Esophagus muscularis mucosa (tissue), 4 donors: Measurements from ENCODE around the gene TM4SF4.

Source experiments
- CTCF ChIP-seq, 3 experiments: fragments of 200-600 bp in 2 of 3; fragments of 450-650 bp in 1 of 3; sonication (generic) in 2 of 3; IDR thresholded peaks; one replicate each; pipeline ENCODE4 v1.5.1; 2017 to 2019; ENCODE audit warnings: antibody characterized with exemption in 3 of 3, mild to moderate bottlenecking in 2 of 3, moderate library complexity in 1 of 3
- EP300 ChIP-seq: sonication (generic); formaldehyde crosslinking; IDR thresholded peaks from one replicate; pipeline ENCODE4 v1.6.1; 2017; ENCODE audit warnings: antibody characterized with exemption
- POLR2A ChIP-seq: fragments of 450-650 bp; IDR thresholded peaks from one replicate; pipeline ENCODE4 v1.6.1; 2017; ENCODE audit warnings: antibody characterized with exemption, moderate library complexity, mild to moderate bottlenecking, low read depth

GRCh38 chr3:149476225-149476624 lies 1.7 kb downstream of the TM4SF4 start:
- TF ChIP-seq CTCF (IDR thresholded peaks at IDR 0.05) (no peak), POLR2A (no peak), EP300 (no peak)
